Heart left ventricle (tissue), 16 donors: ENCODE results near the gene CD40. TPM values are rescaled to one million over a fixed set of nuclear protein-coding genes. Genes with fewer than 3 reads are reported as not detected.

Source experiments
- ATAC-seq, 4 donors: fragments of 200-7000 bp; cut with Tn5 transposase; one replicate each; pipeline ENCODE4 v1.9.1; 2020 to 2022; ENCODE audit warnings: moderate library complexity in 4 of 4, mild to moderate bottlenecking in 3 of 4, moderate number of reproducible peaks in 1 of 4
- DNase-seq, 5 donors: peaks; one replicate each; pipeline ENCODE4 v3.0.0-alpha.2; 2020
- H3K27ac ChIP-seq, 12 donors: fragments of 200-600 bp; sonication (generic) in 4 of 12; one replicate each; pipeline versions ENCODE4 v1.5.0 to v1.8.0; 2016 to 2022; ENCODE audit warnings: mild to moderate bottlenecking in 2 of 12
- H3K27me3 ChIP-seq, 9 donors: fragments of 200-600 bp; sonication (generic) in 2 of 9; one replicate each; pipeline versions ENCODE4 v1.5.1 to v1.8.0; 2016 to 2022; ENCODE audit warnings: mild to moderate bottlenecking in 3 of 9
- H3K36me3 ChIP-seq, 9 donors: fragments of 200-600 bp; sonication (generic) in 2 of 9; one replicate each; pipeline versions ENCODE4 v1.5.0 to v1.8.0; 2018 to 2022; ENCODE audit warnings: mild to moderate bottlenecking in 2 of 9
- H3K4me1 ChIP-seq, 12 donors: fragments of 200-600 bp; sonication (generic) in 4 of 12; one replicate each; pipeline versions ENCODE4 v1.5.0 to v1.8.0; 2016 to 2022; ENCODE audit warnings: mild to moderate bottlenecking in 3 of 12
- H3K4me3 ChIP-seq, 12 donors: fragments of 200-600 bp; sonication (generic) in 4 of 12; one replicate each; pipeline versions ENCODE4 v1.5.0 to v1.8.0; 2017 to 2022; ENCODE audit warnings: mild to moderate bottlenecking in 9 of 12, moderate library complexity in 4 of 12
- H3K9me3 ChIP-seq, 12 donors: fragments of 200-600 bp; sonication (generic) in 4 of 12; one replicate each; pipeline versions ENCODE4 v1.5.0 to v1.8.0; 2016 to 2022; ENCODE audit warnings: mild to moderate bottlenecking in 1 of 12
- POLR2A ChIP-seq, 2 donors: fragments of 450-650 bp; IDR thresholded peaks; one replicate each; pipeline ENCODE4 v1.6.1; 2017; ENCODE audit warnings: antibody characterized with exemption in 2 of 2, mild to moderate bottlenecking in 2 of 2, moderate library complexity in 2 of 2
- WGBS, 4 donors: extraction: QIAGEN DNeasy Blood & Tissue Kit in 2 of 4; methylation state at CpG; one replicate each; pipeline versions ENCODE4 v1.1.5 to v1.1.7; 2013 to 2018; 5-methylcytosine and 5-hydroxymethylcytosine counted together
- intact Hi-C, 10 donors: fragments of 100-400 bp; cut with DNase I; formaldehyde crosslinking; loops; one replicate each; pipeline versions ENCODE4 v1.11.1 to v1.14.2; 2022
- polyA plus RNA-seq, 2 donors: library from polyadenylated mRNA; stranded (reverse); fragments of 200-250 nt; gene quantifications; one replicate each; pipeline ENCODE4 v1.2.3, GENCODE V29; 2013
- total RNA-seq, 9 donors: library from RNA; depleted of rRNA in 2 of 9; stranded (reverse); fragments of >200 nt in 2 of 9; fragmentation: NEBNext Ultra II Directional in 3 of 9; extraction: Animal tissue kit (Norgen Biotek cat#: 25700) in 3 of 9; gene quantifications; one replicate each; pipeline versions ENCODE4 v1.1.0 to v1.2.4, GENCODE V29; 2016 to 2023
- TF ChIP-seq, protein P1 (sequence below), 12 donors: fragments of 200-600 bp; sonication (generic) in 4 of 12; IDR thresholded peaks; one replicate each; pipeline versions ENCODE4 v1.5.0 to v1.8.0; 2018 to 2022; ENCODE audit warnings: antibody characterized with exemption in 12 of 12, mild to moderate bottlenecking in 5 of 12
- donor health status: ischemic (EF 13 %, LVEDD 7.1; RV severe dilation, severe dysfunction).
- donor health status: healthy with polysubstance abuse.
- donor health status: DM: no; HTN: yes; CAD: no.
- donor health status: DM: no; HTN: no; CAD: no.
- donor health status: ischemic (EF 25% LVEDD 6.9; RV normal size, moderate dysfunction).
- donor health status: ischemic (EF 25% LVEDD 5.7; RV mildly dilated, moderate dysfunction).
- donor health status: healthy.
- donor health status: DM: yes; HTN: yes; CAD: no.
- donor health status: ischemic (EF 35%, LVEDD 5.7; RV mildly dilated, moderate dysfunction).
- donor health status: nonischemic (EF 11% LVEDD 7.7; RV severe dilation, severe dysfunction).
- donor health status: DM: yes; HTN: yes; CAD: no.
- donor health status: PGD.
- donor health status: ischemic (EF 29% LVEDD 5.4; RV normal size, mild dysfunction).
- donor health status: nonischemic (EF 23%, LVEDD 6.1; RV moderate dilation, normal function).

The CD40 gene
- total and polyA plus RNA-seq, 11 donors, result 3.5 to 38.3 (median 5.5) TPM

DNA sequence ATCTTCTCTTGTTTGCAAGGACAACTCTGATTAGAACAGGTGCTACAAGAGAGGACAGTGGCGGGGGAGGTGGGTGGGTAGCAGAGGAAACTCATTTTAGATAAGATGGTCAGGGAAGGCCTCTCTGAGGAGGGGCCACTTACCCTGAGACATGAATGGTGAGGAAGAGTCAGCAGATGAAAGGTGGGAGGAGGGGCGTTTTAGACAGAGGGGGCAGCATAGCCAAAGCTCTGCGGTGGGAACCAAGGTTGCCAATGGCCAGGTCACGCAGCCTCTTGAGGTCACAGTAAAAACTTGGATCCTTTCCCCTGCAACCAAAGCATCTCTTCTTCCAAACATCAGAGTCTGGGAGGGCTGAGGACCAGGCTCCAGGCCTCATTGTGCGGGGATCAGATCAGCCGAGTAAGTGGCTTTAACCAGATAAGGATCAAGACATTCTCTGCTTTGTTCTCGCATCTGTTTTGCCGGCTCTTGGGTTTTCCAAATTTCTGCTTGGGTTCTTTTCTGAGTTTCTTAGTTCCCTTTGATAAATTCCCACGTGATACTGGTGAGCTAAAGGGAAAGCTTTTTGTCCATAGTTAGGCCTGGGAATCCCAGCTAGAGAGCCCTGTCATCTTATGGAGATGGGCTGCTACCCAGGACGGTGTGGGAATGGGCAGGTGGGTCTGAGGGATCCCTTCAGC is 5.5 kb upstream of the CD40 start:
- ATAC-seq (no peak), DNase-seq (no peak)
- H3K9me3 ChIP-seq, result no peaks in the 10 kb centered on the region
- no peak overlapping the region for H3K27ac ChIP-seq
- peaks cover 0 to 42% (median 5%) of the 10 kb centered on the region in 12 donors for H3K4me1 ChIP-seq
- intact Hi-C loops, result no loop called here
- H3K4me3 ChIP-seq, result no peak overlapping the region
- H3K36me3 ChIP-seq, result no peaks in the 10 kb centered on the region
- TF ChIP-seq, protein P1, sequence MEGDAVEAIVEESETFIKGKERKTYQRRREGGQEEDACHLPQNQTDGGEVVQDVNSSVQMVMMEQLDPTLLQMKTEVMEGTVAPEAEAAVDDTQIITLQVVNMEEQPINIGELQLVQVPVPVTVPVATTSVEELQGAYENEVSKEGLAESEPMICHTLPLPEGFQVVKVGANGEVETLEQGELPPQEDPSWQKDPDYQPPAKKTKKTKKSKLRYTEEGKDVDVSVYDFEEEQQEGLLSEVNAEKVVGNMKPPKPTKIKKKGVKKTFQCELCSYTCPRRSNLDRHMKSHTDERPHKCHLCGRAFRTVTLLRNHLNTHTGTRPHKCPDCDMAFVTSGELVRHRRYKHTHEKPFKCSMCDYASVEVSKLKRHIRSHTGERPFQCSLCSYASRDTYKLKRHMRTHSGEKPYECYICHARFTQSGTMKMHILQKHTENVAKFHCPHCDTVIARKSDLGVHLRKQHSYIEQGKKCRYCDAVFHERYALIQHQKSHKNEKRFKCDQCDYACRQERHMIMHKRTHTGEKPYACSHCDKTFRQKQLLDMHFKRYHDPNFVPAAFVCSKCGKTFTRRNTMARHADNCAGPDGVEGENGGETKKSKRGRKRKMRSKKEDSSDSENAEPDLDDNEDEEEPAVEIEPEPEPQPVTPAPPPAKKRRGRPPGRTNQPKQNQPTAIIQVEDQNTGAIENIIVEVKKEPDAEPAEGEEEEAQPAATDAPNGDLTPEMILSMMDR (IDR thresholded peaks at IDR 0.05), result no peak
- no peak for TF ChIP-seq POLR2A (IDR thresholded peaks at IDR 0.05)
- 64 to 77% (median 72%) methylated on average over 10 of the region's 10 CpGs for WGBS, 4 donors
- peaks cover 0 to 25% (median 3%) of the 10 kb centered on the region in 9 donors for H3K27me3 ChIP-seq

DNA sequence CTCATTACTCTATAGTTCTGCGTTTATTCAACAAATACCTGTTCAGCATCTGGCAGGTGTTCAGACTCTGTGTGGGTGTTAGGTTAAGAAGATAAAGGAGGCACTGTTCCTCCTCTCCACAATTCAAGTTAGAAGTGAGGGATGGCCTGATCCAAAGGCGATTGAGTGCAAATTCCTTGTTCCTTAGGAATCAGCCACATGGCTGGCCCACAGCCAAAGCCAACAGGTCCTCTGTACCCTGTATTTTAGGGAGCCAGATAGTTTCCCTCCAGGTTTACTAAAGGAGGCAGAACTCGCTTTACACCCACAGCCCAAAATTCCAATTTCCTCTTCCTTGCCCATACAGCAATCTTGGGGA is 5.0 kb upstream of the CD40 start:
- no peaks in the 10 kb centered on the region for H3K9me3 ChIP-seq
- H3K27ac ChIP-seq, result no peak overlapping the region
- TF ChIP-seq, protein P1 (IDR thresholded peaks at IDR 0.05), result no peak
- no peak for TF ChIP-seq POLR2A (IDR thresholded peaks at IDR 0.05)
- intact Hi-C loops, result no loop called here
- 74 to 82% (median 80%) methylated on average over 3 of the region's 3 CpGs for WGBS, 4 donors
- peaks cover 0 to 41% (median 6%) of the 10 kb centered on the region in 12 donors for H3K4me1 ChIP-seq
- no peak for DNase-seq
- H3K36me3 ChIP-seq, result no peaks in the 10 kb centered on the region
- no peak overlapping the region for H3K4me3 ChIP-seq
- no peak for ATAC-seq
- H3K27me3 ChIP-seq, result peaks cover 0 to 25% (median 3%) of the 10 kb centered on the region in 9 donors

DNA sequence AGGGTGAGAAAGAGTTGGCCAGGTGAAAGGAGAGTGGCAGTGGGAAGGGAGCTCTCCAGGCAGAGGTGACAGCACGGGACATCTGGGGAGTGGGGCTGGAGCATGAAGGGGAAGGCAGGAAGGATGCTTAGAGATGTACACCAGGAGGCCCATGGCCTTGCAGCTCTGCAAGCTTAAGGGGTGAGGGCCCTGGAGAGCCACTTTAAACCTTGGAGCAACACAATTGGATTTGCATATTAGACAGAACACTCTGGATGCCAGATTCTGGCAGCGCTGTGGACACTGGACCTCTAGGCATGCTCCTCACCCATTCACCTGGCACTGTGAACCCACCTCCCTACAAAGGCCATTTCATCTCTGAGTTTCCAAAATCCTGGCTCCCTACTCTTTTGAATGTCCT is 3.7 kb upstream of the CD40 start:
- H3K4me1 ChIP-seq, result peaks cover 0 to 45% (median 9%) of the 10 kb centered on the region in 12 donors
- H3K4me3 ChIP-seq, result no peak overlapping the region
- TF ChIP-seq, protein P1 (IDR thresholded peaks at IDR 0.05), result no peak
- no peak for TF ChIP-seq POLR2A (IDR thresholded peaks at IDR 0.05)
- H3K9me3 ChIP-seq, result no peaks in the 10 kb centered on the region
- no peak overlapping the region for H3K27ac ChIP-seq
- no peak for DNase-seq
- WGBS, 4 donors, result 74 to 87% (median 80%) methylated on average over 2 of the region's 2 CpGs
- peaks cover 0 to 12% (median 0%) of the 10 kb centered on the region in 9 donors for H3K27me3 ChIP-seq
- intact Hi-C loops, result no loop called here
- no peaks in the 10 kb centered on the region for H3K36me3 ChIP-seq
- ATAC-seq, result no peak

DNA sequence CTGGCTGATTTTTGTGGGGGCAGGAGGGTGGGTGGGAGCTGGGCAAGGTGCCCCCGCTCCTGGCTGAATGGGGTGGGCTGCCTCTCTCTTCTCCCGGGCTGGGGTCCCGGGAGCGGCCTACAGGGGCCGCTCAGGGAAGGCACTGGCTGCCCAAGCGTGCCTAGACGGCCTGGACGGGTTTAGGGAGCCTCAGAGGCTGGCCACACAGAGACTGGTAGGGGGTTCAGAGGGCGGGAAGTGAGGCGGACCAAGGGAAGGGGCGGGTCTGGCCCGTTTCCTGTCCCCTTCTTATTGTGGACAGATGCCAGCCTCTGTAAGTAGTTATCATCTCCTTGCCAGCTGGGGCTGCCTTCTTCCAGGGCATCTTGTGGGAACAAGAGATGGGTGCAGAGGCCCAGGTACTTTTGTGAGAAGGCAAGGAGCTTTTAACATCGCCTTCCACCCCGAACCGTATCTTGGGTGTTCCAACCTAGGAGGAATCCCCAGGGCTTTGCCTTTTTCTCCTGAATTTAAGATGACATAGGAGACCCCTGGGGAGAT is 437 bp downstream of the CD40 start:
- Histone ChIP-seq H3K27me3 (no peaks in the 10 kb centered on the region), H3K4me1 (peaks cover 0 to 57% (median 30%) of the 10 kb centered on the region in 12 donors), H3K27ac (peak overlapping the region; percentile 73 to 95 (median 83)), H3K4me3 (peak overlapping the region; percentile 45 to 75 (median 61)), H3K9me3 (no peaks in the 10 kb centered on the region), H3K36me3 (peaks cover 0 to 21% (median 11%) of the 10 kb centered on the region in 9 donors)
- ATAC-seq (peak; percentile 57 to 76 (median 65)), DNase-seq (peak in 4 of 5 donors; percentile 41 to 63 (median 46))
- TF ChIP-seq POLR2A (IDR thresholded peaks at IDR 0.05), result no peak
- TF ChIP-seq, protein P1 (IDR thresholded peaks at IDR 0.05), result no peak
- WGBS, 4 donors, result 15 to 26% (median 23%) methylated on average over 14 to 15 of the region's 15 CpGs
- intact Hi-C loops, result loop anchor here in 2 of 10 donors (1.0 to 2.0 kb wide), 2 partner anchors 29 to 30 kb away; partner anchors contain the start of gene NCOA5 (in 2 of the 2)
